HepG2 (cell line): ENCODE measurements around the gene EIF3B. TPM values are rescaled to one million over a fixed set of nuclear protein-coding genes. Genes with fewer than 3 reads are reported as not detected.
A peak's percentile ranks its signal among the peaks of the same experiment; 100 is the strongest.

Experiments used
- ATAC-seq: fragments of 200-7000 bp; cut with Tn5 transposase; 3 replicates; pipeline ENCODE4 v1.9.1; 2020; ENCODE audit warnings: mild to moderate bottlenecking, moderate library complexity
- Bru-seq: library from RNA; stranded (reverse); fragments of 400-500 nt; gene quantifications from one replicate; lab custom pipeline; 2021; lab: Mats Ljungman, UMichigan
- BruChase-seq, 2 experiments: library from RNA; stranded (reverse); fragments of 400-500 nt; gene quantifications; one replicate each; lab custom pipeline; 2021; lab: Mats Ljungman, UMichigan
- BruUV-seq: library from RNA; stranded (reverse); fragments of 400-500 nt; replicated peaks from 2 replicates; lab custom pipeline; 2021; lab: Mats Ljungman, UMichigan
- CTCF ChIA-PET: fragments of 300-600 bp; formaldehyde crosslinking; extraction: SDS; loops from one replicate; lab custom pipeline; 2021; ENCODE audit warnings: low total read pairs, inconsistent platforms, low intra/inter-chr PET ratio; lab: Yijun Ruan, JAX
- POLR2A ChIA-PET: fragments of 350-600 bp; sonication (Branson Sonifier 250); formaldehyde crosslinking; loops from one replicate; lab custom pipeline; 2020; ENCODE audit warnings: antibody characterized with exemption, inconsistent platforms; lab: Yijun Ruan, JAX
- DNase-seq: peaks from one replicate; pipeline ENCODE4 v3.0.0-alpha.2; 2015; ENCODE audit warnings: low spot score
- FAIRE-seq: peaks from 3 replicates; lab custom pipeline; 2011; peaks lifted over from hg19 to GRCh38; lab: Jason Lieb, UNC
- H2AFZ ChIP-seq: one replicate; pipeline ENCODE4 v1.6.1; 2011; ENCODE audit warnings: low read length, inconsistent platforms
- H3K27ac ChIP-seq: fragments of 300-600 bp; 3 replicates; pipeline ENCODE4 v1.8.0; 2011; ENCODE audit warnings: mixed run types, mild to moderate bottlenecking, mixed read lengths, low read length, inconsistent platforms; ENCODE audit not compliant: insufficient read depth; ENCODE audit errors: extremely low read length
- H3K27me3 ChIP-seq, 2 experiments: fragments of 200-600 bp in 1 of 2; 2 replicates in 1 of 2; 3 replicates in 1 of 2; pipeline versions ENCODE4 v1.6.0 to v1.8.0; 2011; ENCODE audit warnings: low read length in 2 of 2, mild to moderate bottlenecking in 2 of 2, moderate library complexity in 2 of 2, inconsistent platforms in 1 of 2; ENCODE audit not compliant: insufficient read depth in 2 of 2, control insufficient read depth in 1 of 2
- H3K36me3 ChIP-seq, 2 experiments: fragments of 200-600 bp in 1 of 2; replicated peaks in 1 of 2; 2 replicates in 1 of 2; 3 replicates in 1 of 2; pipeline versions ENCODE4 v1.5.1 to v1.8.0; 2011; ENCODE audit warnings: low read length in 2 of 2, inconsistent platforms in 1 of 2; ENCODE audit not compliant: insufficient read depth in 2 of 2, control insufficient read depth in 1 of 2
- H3K4me1 ChIP-seq: 2 replicates; pipeline ENCODE4 v1.5.1; 2012; ENCODE audit warnings: low read length, inconsistent platforms; ENCODE audit not compliant: insufficient read depth
- H3K4me2 ChIP-seq: 2 replicates; pipeline ENCODE4 v1.6.0; 2011; ENCODE audit warnings: low read depth, low read length, inconsistent platforms
- H3K4me3 ChIP-seq, 3 experiments: fragments of 200-600 bp in 1 of 3; sonication (generic), shearing (Covaris generic) in 1 of 3; replicated peaks in 1 of 3; 2 replicates each; pipeline ENCODE4 v1.5.1; 2011 to 2016; ENCODE audit warnings: low read length in 3 of 3, inconsistent platforms in 2 of 3, low read depth in 2 of 3, mild to moderate bottlenecking in 2 of 3, control low read depth in 1 of 3, mixed read lengths in 1 of 3; ENCODE audit not compliant: insufficient read depth in 1 of 3
- H3K79me2 ChIP-seq: one replicate; pipeline ENCODE4 v1.6.1; 2011; ENCODE audit warnings: low read length, inconsistent platforms; ENCODE audit not compliant: insufficient read depth
- H3K9ac ChIP-seq: 2 replicates; pipeline ENCODE4 v1.6.0; 2011; ENCODE audit warnings: mild to moderate bottlenecking, low read depth, low read length, inconsistent platforms; ENCODE audit not compliant: insufficient read depth
- H3K9me3 ChIP-seq: 2 replicates; pipeline ENCODE4 v1.5.1; 2012; ENCODE audit warnings: mild to moderate bottlenecking, low read length
- H4K20me1 ChIP-seq: 2 replicates; pipeline ENCODE4 v1.6.0; 2011; ENCODE audit warnings: inconsistent platforms, mild to moderate bottlenecking, low read length, moderate library complexity; ENCODE audit not compliant: insufficient read depth
- ELF4 ChIP-seq: sonication (generic); formaldehyde crosslinking; IDR thresholded peaks from 2 replicates; pipeline ENCODE4 v1.5.0; 2020; ENCODE audit warnings: missing genetic modification reagents, mild to moderate bottlenecking, moderate library complexity, borderline replicate concordance
- FIP1L1 ChIP-seq: fragments of 200-400 bp; formaldehyde crosslinking; IDR thresholded peaks from 2 replicates; pipeline ENCODE4 v1.6.1; 2018; ENCODE audit warnings: low read depth, mild to moderate bottlenecking, low read length, moderate library complexity, borderline replicate concordance; ENCODE audit not compliant: insufficient read depth
- GATAD1 ChIP-seq: IDR thresholded peaks from 2 replicates; pipeline ENCODE4 v1.6.1; 2016; ENCODE audit warnings: missing genetic modification reagents, missing compliant biosample characterization
- JARID2 ChIP-seq: sonication (generic); formaldehyde crosslinking; IDR thresholded peaks from 2 replicates; pipeline ENCODE4 v1.8.1; 2023; ENCODE audit warnings: missing genetic modification reagents, inconsistent platforms; ENCODE audit not compliant: insufficient replicate concordance
- SNRNP70 ChIP-seq: fragments of 200-400 bp; formaldehyde crosslinking; IDR thresholded peaks from 2 replicates; pipeline ENCODE4 v1.6.1; 2017; ENCODE audit warnings: mild to moderate bottlenecking, low read depth, low read length, moderate library complexity
- ZNF33A ChIP-seq: sonication (generic); formaldehyde crosslinking; IDR thresholded peaks from 2 replicates; pipeline ENCODE4 v1.5.1; 2020; ENCODE audit warnings: missing genetic modification reagents, mild to moderate bottlenecking, moderate library complexity, borderline replicate concordance
- ZNF451 ChIP-seq: sonication (generic); formaldehyde crosslinking; IDR thresholded peaks from 2 replicates; pipeline ENCODE4 v1.5.0; 2020; ENCODE audit warnings: mild to moderate bottlenecking, missing genetic modification reagents
- ZNF543 ChIP-seq: sonication (generic); formaldehyde crosslinking; IDR thresholded peaks from 2 replicates; pipeline ENCODE4 v1.4.0; 2020; ENCODE audit warnings: mild to moderate bottlenecking, missing genetic modification reagents
- WGBS: methylation state at CpG from one replicate; pipeline ENCODE4 v1.1.6; 2017; ENCODE audit warnings: low lambda C conversion rate; 5-methylcytosine and 5-hydroxymethylcytosine counted together
- in situ Hi-C: cut with HindIII; loops from 2 replicates; pipeline ENCODE4 v1.10.0; 2017; ENCODE audit warnings: low pct_unique_long_range_greater_than_20kb; ENCODE audit not compliant: extremely low pct_ligation_motif_present
- intact Hi-C: fragments of 100-400 bp; cut with micrococcal nuclease; formaldehyde crosslinking; loops from one replicate; pipeline ENCODE4 v1.10.0; 2022; ENCODE audit not compliant: unreplicated experiment
- long read RNA-seq, 2 experiments: library from RNA in 1 of 2; library from polyadenylated mRNA in 1 of 2; stranded (forward) in 1 of 2; unstranded in 1 of 2; transcript quantifications; one replicate each; pipeline ENCODE4 v2.0.0, GENCODE V29; 2019 to 2022
- polyA minus RNA-seq, 3 experiments: library from RNA; depleted of rRNA, polyadenylated mRNA; stranded (reverse); fragments of >200 nt; gene quantifications; 2 replicates each; pipeline ENCODE4 v1.2.3, GENCODE V29; 2011; ENCODE audit warnings: low replicate concordance in 1 of 3
- polyA plus RNA-seq, 8 experiments: library from polyadenylated mRNA; depleted of rRNA in 3 of 8; stranded (reverse) in 7 of 8; unstranded in 1 of 8; fragments of >200 nt; fragmentation: Illumina TruSeq in 4 of 8; extraction: Trizol in 4 of 8; gene quantifications; 2 replicates each; pipeline versions ENCODE4 v1.2.1 to v1.2.3, GENCODE V29; 2011 to 2016; ENCODE audit warnings: low read depth in 4 of 8, missing spikeins in 1 of 8, mixed read lengths in 1 of 8; ENCODE audit not compliant: insufficient read depth in 1 of 8
- total RNA-seq, 5 experiments: library from RNA; depleted of rRNA; stranded (reverse); fragments of >200 nt; fragmentation: Illumina TruSeq; extraction: Trizol; gene quantifications; 2 replicates each; pipeline ENCODE4 v1.2.3, GENCODE V29; 2016; ENCODE audit warnings: low read depth in 1 of 5
- TF ChIP-seq, protein P1 (sequence below): sonication (generic); formaldehyde crosslinking; IDR thresholded peaks from 2 replicates; pipeline ENCODE4 v1.5.1; 2020; ENCODE audit warnings: missing genetic modification reagents, mild to moderate bottlenecking, borderline replicate concordance
- TF ChIP-seq, protein P2 (sequence below): sonication (generic); formaldehyde crosslinking; IDR thresholded peaks from 2 replicates; pipeline ENCODE4 v1.5.0; 2020; ENCODE audit warnings: mild to moderate bottlenecking, missing genetic modification reagents, moderate library complexity

EIF3B gene
- total RNA-seq (2016; rRNA removed; fragmentation: Illumina TruSeq; extraction: Trizol), result 241 and 244 TPM in 2 replicates
- total RNA-seq (2016; cell fraction: cytosol; rRNA removed; fragmentation: Illumina TruSeq; extraction: Trizol; ENCODE audit: low read depth), result 49.6 and 52.0 TPM in 2 replicates
- 219 and 236 TPM in 2 replicates for total RNA-seq (2016; cell fraction: insoluble cytoplasmic fraction; rRNA removed; fragmentation: Illumina TruSeq; extraction: Trizol)
- 63.0 and 67.9 TPM in 2 replicates for total RNA-seq (2016; cell fraction: membrane; rRNA removed; fragmentation: Illumina TruSeq; extraction: Trizol)
- total RNA-seq (2016; cell fraction: nucleus; rRNA removed; fragmentation: Illumina TruSeq; extraction: Trizol), result 134 and 151 TPM in 2 replicates
- 91.2 and 92.2 TPM in 2 replicates for polyA plus RNA-seq (2011; rRNA removed)
- 70.3 and 78.7 TPM in 2 replicates for polyA plus RNA-seq (2011; cell fraction: cytosol; rRNA removed)
- 243 and 250 TPM in 2 replicates for polyA plus RNA-seq (2011; cell fraction: nucleus; rRNA removed)
- 151 and 176 TPM in 2 replicates for polyA plus RNA-seq (2012)
- polyA plus RNA-seq (2016; cell fraction: cytosol; fragmentation: Illumina TruSeq; extraction: Trizol; ENCODE audit: low read depth), result 11.2 and 14.3 TPM in 2 replicates
- polyA plus RNA-seq (2016; cell fraction: insoluble cytoplasmic fraction; fragmentation: Illumina TruSeq; extraction: Trizol; ENCODE audit: low read depth), result 177 and 198 TPM in 2 replicates
- 27.4 and 32.0 TPM in 2 replicates for polyA plus RNA-seq (2016; cell fraction: membrane; fragmentation: Illumina TruSeq; extraction: Trizol; ENCODE audit: low read depth)
- polyA plus RNA-seq (2016; cell fraction: nucleus; fragmentation: Illumina TruSeq; extraction: Trizol; ENCODE audit: insufficient read depth, low read depth), result 244 and 264 TPM in 2 replicates
- polyA minus RNA-seq (2011; rRNA and poly(A)+ RNA removed; ENCODE audit: low replicate concordance), result 152 and 244 TPM in 2 replicates
- polyA minus RNA-seq (2011; cell fraction: cytosol; rRNA and poly(A)+ RNA removed), result 100 and 101 TPM in 2 replicates
- polyA minus RNA-seq (2011; cell fraction: nucleus; rRNA and poly(A)+ RNA removed), result 124 and 130 TPM in 2 replicates
- percentile 91 among the genes with signal in this experiment for Bru-seq, nascent RNA
- BruChase-seq, experiment 1, labeled RNA remaining after a 6-hour chase, result percentile 97 among the genes with signal in this experiment
- percentile 95 among the genes with signal in this experiment for BruChase-seq, experiment 2, labeled RNA remaining after a 2-hour chase
- long read RNA-seq, experiment 1, partial matches to known transcripts, result 43 of 63 reads
- long read RNA-seq, experiment 1, other reads (novel, unspliced or antisense), result 17 of 63 reads
- long read RNA-seq, experiment 2, partial matches to known transcripts, result 477 of 631 reads
- long read RNA-seq, experiment 2, other reads (novel, unspliced or antisense), result 144 of 631 reads

DNA sequence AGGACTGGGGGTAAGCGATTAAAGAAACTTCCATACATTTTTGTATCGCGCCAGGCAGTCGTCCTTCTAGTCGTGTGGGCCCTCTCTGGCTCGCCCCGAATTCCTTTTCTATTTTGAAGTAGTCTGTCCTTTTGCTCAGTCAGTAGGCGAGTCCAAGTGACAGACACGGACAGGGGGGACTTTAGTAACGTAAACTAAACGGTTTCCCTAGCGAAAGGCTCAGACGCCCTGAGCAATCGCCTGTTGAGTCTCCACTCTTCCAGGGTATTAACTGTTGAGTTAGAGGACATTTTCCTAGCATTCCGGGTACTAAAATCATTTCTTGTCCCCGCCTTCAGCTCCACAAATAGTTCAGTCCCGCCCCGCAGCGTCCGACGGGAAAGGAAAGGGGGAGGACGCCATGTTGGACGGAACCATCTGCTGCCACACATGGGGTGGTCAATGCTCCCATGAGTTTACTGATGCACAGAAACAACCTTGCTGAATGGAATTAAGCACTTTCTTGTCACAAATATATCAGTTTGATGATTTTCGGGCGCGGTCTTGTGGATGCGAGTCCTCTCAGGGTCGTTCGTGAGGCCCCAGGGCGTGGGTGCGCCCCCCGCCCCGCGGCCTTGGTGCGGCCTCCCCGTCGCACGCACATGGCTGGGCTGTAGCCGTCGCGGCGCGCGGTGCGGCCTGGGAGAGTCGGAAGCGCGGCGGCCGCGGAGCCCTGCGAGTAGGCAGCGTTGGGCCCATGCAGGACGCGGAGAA, at the start of gene EIF3B:
Gene EIF3B (plus strand): TSS at position 642 of the 753 bp plus-strand sequence. CDS start 95 bp downstream, at position 737.
- BruUV-seq, result no TSS peak
- FAIRE-seq (peak; percentile 95), ATAC-seq (peak; percentile 89), DNase-seq (peak; percentile 87)
- Histone ChIP-seq H3K27ac (peak within 1 kb of the TSS; percentile 100), H3K27me3 (no peaks in the 10 kb centered on the region; a peak in 1 of 5 replicates), H3K4me2 (peak within 1 kb of the TSS; percentile 80), H3K4me1 (peaks cover 53% of the 10 kb centered on the region), H3K36me3 (peaks cover 6 to 24% of the 10 kb centered on the region in 2 experiments; a peak in 4 of 5 replicates), H3K79me2 (peaks cover 59% of the 10 kb centered on the region), H4K20me1 (peaks cover 36% of the 10 kb centered on the region), H3K4me3 (peak within 1 kb of the TSS; percentile 96 to 98 (median 97)), H3K9ac (peak within 1 kb of the TSS; percentile 100), H3K9me3 (no peaks in the 10 kb centered on the region), H2AFZ (peak within 1 kb of the TSS; percentile 95)
- under 1% methylated on average over 30 of the region's 55 CpGs for WGBS
- in situ Hi-C loops (no loop called here), intact Hi-C loops (loop anchor here (2.0 kb wide), 1 partner anchor 112 kb away; the partner anchor contains the start of genes MRM2 and NUDT1)
- POLR2A ChIA-PET, result interaction anchor here (0.6 to 1.7 kb wide), 17 partner anchors 11 to 204 kb away, joined by 3 to 10 read pairs (median 5); partner anchors contain the start of genes CHST12, MAD1L1, MRM2 and NUDT1
- CTCF ChIA-PET, result no interaction called here
- TF ChIP-seq GATAD1 (CRISPR knock-in tag) (peak; percentile 78), SNRNP70 (no peak), ELF4 (no peak), ZNF451 (CRISPR knock-in tag) (0 out of 2 replicates have a peak, but pooled peaks have one; percentile 13), JARID2 (CRISPR knock-in tag) (no peak), ZNF33A (CRISPR knock-in tag) (no peak), FIP1L1 (no peak), ZNF543 (CRISPR knock-in tag) (no peak; the same call in 1 of the 2 replicates)
- TF ChIP-seq, protein P1, sequence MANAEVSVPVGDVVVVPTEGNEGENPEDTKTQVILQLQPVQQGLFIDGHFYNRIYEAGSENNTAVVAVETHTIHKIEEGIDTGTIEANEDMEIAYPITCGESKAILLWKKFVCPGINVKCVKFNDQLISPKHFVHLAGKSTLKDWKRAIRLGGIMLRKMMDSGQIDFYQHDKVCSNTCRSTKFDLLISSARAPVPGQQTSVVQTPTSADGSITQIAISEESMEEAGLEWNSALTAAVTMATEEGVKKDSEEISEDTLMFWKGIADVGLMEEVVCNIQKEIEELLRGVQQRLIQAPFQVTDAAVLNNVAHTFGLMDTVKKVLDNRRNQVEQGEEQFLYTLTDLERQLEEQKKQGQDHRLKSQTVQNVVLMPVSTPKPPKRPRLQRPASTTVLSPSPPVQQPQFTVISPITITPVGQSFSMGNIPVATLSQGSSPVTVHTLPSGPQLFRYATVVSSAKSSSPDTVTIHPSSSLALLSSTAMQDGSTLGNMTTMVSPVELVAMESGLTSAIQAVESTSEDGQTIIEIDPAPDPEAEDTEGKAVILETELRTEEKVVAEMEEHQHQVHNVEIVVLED, result peak; percentile 81; the same call in 1 of the 2 replicates
- TF ChIP-seq, protein P2, sequence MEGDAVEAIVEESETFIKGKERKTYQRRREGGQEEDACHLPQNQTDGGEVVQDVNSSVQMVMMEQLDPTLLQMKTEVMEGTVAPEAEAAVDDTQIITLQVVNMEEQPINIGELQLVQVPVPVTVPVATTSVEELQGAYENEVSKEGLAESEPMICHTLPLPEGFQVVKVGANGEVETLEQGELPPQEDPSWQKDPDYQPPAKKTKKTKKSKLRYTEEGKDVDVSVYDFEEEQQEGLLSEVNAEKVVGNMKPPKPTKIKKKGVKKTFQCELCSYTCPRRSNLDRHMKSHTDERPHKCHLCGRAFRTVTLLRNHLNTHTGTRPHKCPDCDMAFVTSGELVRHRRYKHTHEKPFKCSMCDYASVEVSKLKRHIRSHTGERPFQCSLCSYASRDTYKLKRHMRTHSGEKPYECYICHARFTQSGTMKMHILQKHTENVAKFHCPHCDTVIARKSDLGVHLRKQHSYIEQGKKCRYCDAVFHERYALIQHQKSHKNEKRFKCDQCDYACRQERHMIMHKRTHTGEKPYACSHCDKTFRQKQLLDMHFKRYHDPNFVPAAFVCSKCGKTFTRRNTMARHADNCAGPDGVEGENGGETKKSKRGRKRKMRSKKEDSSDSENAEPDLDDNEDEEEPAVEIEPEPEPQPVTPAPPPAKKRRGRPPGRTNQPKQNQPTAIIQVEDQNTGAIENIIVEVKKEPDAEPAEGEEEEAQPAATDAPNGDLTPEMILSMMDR, result no peak
